NCI-H774 (cell line): ENCODE data around the gene MAP2K5.
A peak's percentile ranks its signal among the peaks of the same experiment; 100 is the strongest.

ENCODE experiments used
- DNase-seq: peaks from one replicate; lab custom pipeline; 2025; lab: John Stamatoyannopoulos, UW

The MAP2K5 gene

GRCh38 chr15:67521783-67522568 is 20.5 kb upstream of the MAP2K5 start:
- no peak for DNase-seq

GRCh38 chr15:67523330-67523729 is 19.2 kb upstream of the MAP2K5 start:
- DNase-seq, result no peak

- no peak for DNase-seq
These were observed 18.3 kb upstream of the MAP2K5 start for GRCh38 chr15:67524235-67524634.

- DNase-seq, result no peak
These were observed 14.0 kb upstream of the MAP2K5 start for GRCh38 chr15:67528513-67528912.

- no peak for DNase-seq
These were observed 11.1 kb upstream of the MAP2K5 start for GRCh38 chr15:67531379-67531914.

GRCh38 chr15:67533873-67534272 is 8.6 kb upstream of the MAP2K5 start:
- no peak for DNase-seq

- DNase-seq, result no peak
These were observed 8.1 kb upstream of the MAP2K5 start for GRCh38 chr15:67534360-67534759.

GRCh38 chr15:67537771-67538170 is 4.7 kb upstream of the MAP2K5 start:
- no peak for DNase-seq

GRCh38 chr15:67543348-67543718 is 830 bp downstream of the MAP2K5 start:
- no peak for DNase-seq

- no peak for DNase-seq
These were observed 2.0 kb downstream of the MAP2K5 start for GRCh38 chr15:67544475-67544874.

- no peak for DNase-seq
These were observed 3.4 kb downstream of the MAP2K5 start for GRCh38 chr15:67545864-67546263.

- no peak for DNase-seq
These were observed 4.6 kb downstream of the MAP2K5 start for GRCh38 chr15:67547064-67547463.

- DNase-seq, result no peak
These were observed 5.3 kb downstream of the MAP2K5 start for GRCh38 chr15:67547836-67548235.

- no peak for DNase-seq
These were observed 5.8 kb downstream of the MAP2K5 start for GRCh38 chr15:67548236-67548852.

- peak; percentile 42 for DNase-seq
These were observed 6.6 kb downstream of the MAP2K5 start for GRCh38 chr15:67548862-67549651.

- DNase-seq, result no peak
These were observed 7.2 kb downstream of the MAP2K5 start for GRCh38 chr15:67549736-67550135.

GRCh38 chr15:67550522-67550921 is 8.0 kb downstream of the MAP2K5 start:
- DNase-seq, result no peak

- no peak for DNase-seq
These were observed 8.8 kb downstream of the MAP2K5 start for GRCh38 chr15:67551207-67551743.

- DNase-seq, result no peak
These were observed 12.1 kb downstream of the MAP2K5 start for GRCh38 chr15:67554580-67554979.

- DNase-seq, result no peak
These were observed 14.6 kb downstream of the MAP2K5 start for GRCh38 chr15:67556976-67557570.

GRCh38 chr15:67558502-67558901 is 16.0 kb downstream of the MAP2K5 start:
- DNase-seq, result no peak

GRCh38 chr15:67559158-67559557 is 16.7 kb downstream of the MAP2K5 start:
- DNase-seq, result no peak
